Stomach (tissue), 9 donors: ENCODE data around the gene NCAPG2. TPM values are rescaled to one million over a fixed set of nuclear protein-coding genes. Genes with fewer than 3 reads are reported as not detected.

Source experiments
- DNase-seq, 2 donors: peaks; one replicate each; pipeline versions ENCODE4 v3.0.0 to v3.0.0-alpha.2; 2013 to 2019
- H3K27ac ChIP-seq, 5 donors: fragments of 200-600 bp in 4 of 5; sonication (generic) in 4 of 5; one replicate each; pipeline ENCODE4 v1.5.1; 2013 to 2019; ENCODE audit warnings: mild to moderate bottlenecking in 1 of 5, moderate library complexity in 1 of 5
- H3K27me3 ChIP-seq, 3 donors: fragments of 200-600 bp; sonication (generic); one replicate each; pipeline ENCODE4 v1.5.1; 2017 to 2019; ENCODE audit warnings: mixed run types in 1 of 3
- H3K36me3 ChIP-seq, 4 donors: fragments of 200-600 bp; sonication (generic); 1 replicate in 3 of 4; 2 replicates in 1 of 4; pipeline ENCODE4 v1.5.1; 2016 to 2019
- H3K4me1 ChIP-seq, 4 donors: fragments of 200-600 bp; sonication (generic); one replicate each; pipeline ENCODE4 v1.5.1; 2016 to 2019
- H3K4me3 ChIP-seq, 4 donors: fragments of 200-600 bp; sonication (generic) in 3 of 4; one replicate each; pipeline ENCODE4 v1.5.1; 2016 to 2019; ENCODE audit warnings: mild to moderate bottlenecking in 1 of 4
- H3K9me3 ChIP-seq, 4 donors: fragments of 200-600 bp; sonication (generic); one replicate each; pipeline ENCODE4 v1.5.1; 2016 to 2019
- EP300 ChIP-seq: sonication (generic); formaldehyde crosslinking; IDR thresholded peaks from one replicate; pipeline ENCODE4 v1.6.1; 2017; ENCODE audit warnings: antibody characterized with exemption
- POLR2A ChIP-seq, 4 donors: fragments of 450-650 bp; IDR thresholded peaks; one replicate each; pipeline ENCODE4 v1.6.1; 2016; ENCODE audit warnings: antibody characterized with exemption in 4 of 4, control low read depth in 2 of 4, mild to moderate bottlenecking in 1 of 4, moderate library complexity in 1 of 4
- POLR2AphosphoS5 ChIP-seq, 3 donors: sonication (generic); formaldehyde crosslinking; IDR thresholded peaks; one replicate each; pipeline ENCODE4 v1.6.1; 2016; ENCODE audit warnings: antibody characterized with exemption in 3 of 3
- WGBS, 5 donors: extraction: QIAGEN DNeasy Blood & Tissue Kit in 3 of 5; methylation state at CpG; one replicate each; pipeline versions ENCODE4 v1.1.5 to v1.1.7; 2013 to 2018; 5-methylcytosine and 5-hydroxymethylcytosine counted together
- intact Hi-C: fragments of 100-400 bp; cut with DNase I; formaldehyde crosslinking; loops from one replicate; pipeline ENCODE4 v1.15.1; 2023; ENCODE audit warnings: low total_unique reads
- polyA plus RNA-seq, 3 donors: library from polyadenylated mRNA; stranded (reverse); fragments of 200-250 nt; gene quantifications; one replicate each; pipeline ENCODE4 v1.2.3, GENCODE V29; 2013
- total RNA-seq, 5 donors: library from RNA; depleted of rRNA; stranded (reverse); fragments of >200 nt; gene quantifications; one replicate each; pipeline versions ENCODE4 v1.1.0 to v1.2.3, GENCODE V29; 2014 to 2016
- TF ChIP-seq, protein P1 (sequence below), 7 experiments: fragments of 450-650 bp in 4 of 7; fragments of 200-600 bp in 3 of 7; sonication (generic) in 3 of 7; IDR thresholded peaks; one replicate each; pipeline ENCODE4 v1.5.1; 2016 to 2019; ENCODE audit warnings: antibody characterized with exemption in 7 of 7, control low read depth in 2 of 7, mild to moderate bottlenecking in 1 of 7
- donor health status: healthy with polysubstance abuse.
- donor health status: Bipolar disorder and iron deficiency.
- donor health status: healthy.

NCAPG2 gene
- total and polyA plus RNA-seq, 8 donors: 2.6 to 24.2 (median 8.3) TPM

DNA sequence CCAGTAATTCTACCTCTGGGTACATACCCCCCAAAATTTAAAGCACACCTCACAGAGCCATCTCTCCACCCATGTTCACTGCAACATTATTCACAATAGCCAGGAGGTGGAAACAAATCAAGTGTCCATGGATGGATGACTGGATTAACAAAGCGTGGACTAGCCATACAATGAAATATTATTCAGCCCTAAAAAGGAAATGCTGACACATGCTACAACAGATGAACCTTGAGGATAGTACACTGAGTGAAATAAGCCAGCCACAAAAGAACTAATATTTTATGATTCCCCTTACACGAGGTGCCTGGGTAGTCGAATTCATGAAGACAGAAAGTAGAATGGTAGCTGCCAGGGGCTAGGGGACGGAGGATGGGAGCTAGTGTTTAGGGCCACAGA is 85.9 kb downstream of the NCAPG2 start:
- intact Hi-C loops: no loop called here
- Histone ChIP-seq H3K4me1 (no peaks in the 10 kb centered on the region), H3K36me3 (no peaks in the 10 kb centered on the region), H3K9me3 (no peaks in the 10 kb centered on the region), H3K4me3 (no peak overlapping the region), H3K27ac (no peak overlapping the region), H3K27me3 (no peaks in the 10 kb centered on the region)
- TF ChIP-seq POLR2A (IDR thresholded peaks at IDR 0.05) (no peak), POLR2AphosphoS5 (IDR thresholded peaks at IDR 0.05) (no peak), EP300 (no peak)
- TF ChIP-seq, protein P1, sequence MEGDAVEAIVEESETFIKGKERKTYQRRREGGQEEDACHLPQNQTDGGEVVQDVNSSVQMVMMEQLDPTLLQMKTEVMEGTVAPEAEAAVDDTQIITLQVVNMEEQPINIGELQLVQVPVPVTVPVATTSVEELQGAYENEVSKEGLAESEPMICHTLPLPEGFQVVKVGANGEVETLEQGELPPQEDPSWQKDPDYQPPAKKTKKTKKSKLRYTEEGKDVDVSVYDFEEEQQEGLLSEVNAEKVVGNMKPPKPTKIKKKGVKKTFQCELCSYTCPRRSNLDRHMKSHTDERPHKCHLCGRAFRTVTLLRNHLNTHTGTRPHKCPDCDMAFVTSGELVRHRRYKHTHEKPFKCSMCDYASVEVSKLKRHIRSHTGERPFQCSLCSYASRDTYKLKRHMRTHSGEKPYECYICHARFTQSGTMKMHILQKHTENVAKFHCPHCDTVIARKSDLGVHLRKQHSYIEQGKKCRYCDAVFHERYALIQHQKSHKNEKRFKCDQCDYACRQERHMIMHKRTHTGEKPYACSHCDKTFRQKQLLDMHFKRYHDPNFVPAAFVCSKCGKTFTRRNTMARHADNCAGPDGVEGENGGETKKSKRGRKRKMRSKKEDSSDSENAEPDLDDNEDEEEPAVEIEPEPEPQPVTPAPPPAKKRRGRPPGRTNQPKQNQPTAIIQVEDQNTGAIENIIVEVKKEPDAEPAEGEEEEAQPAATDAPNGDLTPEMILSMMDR (IDR thresholded peaks at IDR 0.05): no peak
- DNase-seq: no peak
- WGBS, 5 donors: 93 to 98% (median 98%) methylated on average over 4 of the region's 4 CpGs

- DNase-seq: no peak
- Histone ChIP-seq H3K4me1 (no peaks in the 10 kb centered on the region), H3K27ac (no peak overlapping the region), H3K9me3 (no peaks in the 10 kb centered on the region), H3K4me3 (no peak overlapping the region), H3K27me3 (no peaks in the 10 kb centered on the region), H3K36me3 (no peaks in the 10 kb centered on the region)
- WGBS, 5 donors: 79 to 88% (median 85%) methylated on average over 3 of the region's 3 CpGs
- intact Hi-C loops: no loop called here
- no peak for TF ChIP-seq EP300
- no peak for TF ChIP-seq POLR2A (IDR thresholded peaks at IDR 0.05)
- no peak for TF ChIP-seq POLR2AphosphoS5 (IDR thresholded peaks at IDR 0.05)
- TF ChIP-seq, protein P1 (IDR thresholded peaks at IDR 0.05): no peak
These were observed 86.9 kb downstream of the NCAPG2 start for GRCh38 chr7:158617737-158618128.

GRCh38 chr7:158616050-158616449 is 88.6 kb downstream of the NCAPG2 start:
- intact Hi-C loops: no loop called here

GRCh38 chr7:158614700-158615099 is 89.9 kb downstream of the NCAPG2 start:
- no peaks in the 10 kb centered on the region for H3K36me3 ChIP-seq
- intact Hi-C loops: no loop called here

More at GRCh38 chr7:158616050-158616449, 88.6 kb downstream of the NCAPG2 start:
- H3K4me1 ChIP-seq: no peaks in the 10 kb centered on the region
- TF ChIP-seq POLR2A (IDR thresholded peaks at IDR 0.05) (no peak), POLR2AphosphoS5 (IDR thresholded peaks at IDR 0.05) (no peak), EP300 (no peak)
- TF ChIP-seq, protein P1 (IDR thresholded peaks at IDR 0.05): no peak
- DNase-seq: no peak
- no peaks in the 10 kb centered on the region for H3K27me3 ChIP-seq
- H3K9me3 ChIP-seq: no peaks in the 10 kb centered on the region
- no peak overlapping the region for H3K27ac ChIP-seq
- WGBS, 5 donors: 62 to 86% (median 69%) methylated on average over 2 of the region's 2 CpGs
- no peak overlapping the region for H3K4me3 ChIP-seq
- H3K36me3 ChIP-seq: no peaks in the 10 kb centered on the region

More at GRCh38 chr7:158614700-158615099, 89.9 kb downstream of the NCAPG2 start:
- H3K9me3 ChIP-seq: no peaks in the 10 kb centered on the region
- TF ChIP-seq POLR2A (IDR thresholded peaks at IDR 0.05) (no peak), POLR2AphosphoS5 (IDR thresholded peaks at IDR 0.05) (no peak), EP300 (no peak)
- TF ChIP-seq, protein P1 (IDR thresholded peaks at IDR 0.05): no peak
- no peak overlapping the region for H3K27ac ChIP-seq
- no peak for DNase-seq
- 35 to 56% (median 43%) methylated on average over 1 of the region's 1 CpG for WGBS, 5 donors
- no peaks in the 10 kb centered on the region for H3K27me3 ChIP-seq
- no peak overlapping the region for H3K4me3 ChIP-seq
- no peaks in the 10 kb centered on the region for H3K4me1 ChIP-seq
